HG03457 (cell line): ENCODE results near the gene PITPNM3.

Experiments
- ATAC-seq: cut with Tn5 transposase; IDR thresholded peaks from one replicate; pipeline ENCODE4 v1.9.1; 2021; ENCODE audit warnings: moderate number of reproducible peaks; ENCODE audit not compliant: unreplicated experiment

Gene PITPNM3

DNA sequence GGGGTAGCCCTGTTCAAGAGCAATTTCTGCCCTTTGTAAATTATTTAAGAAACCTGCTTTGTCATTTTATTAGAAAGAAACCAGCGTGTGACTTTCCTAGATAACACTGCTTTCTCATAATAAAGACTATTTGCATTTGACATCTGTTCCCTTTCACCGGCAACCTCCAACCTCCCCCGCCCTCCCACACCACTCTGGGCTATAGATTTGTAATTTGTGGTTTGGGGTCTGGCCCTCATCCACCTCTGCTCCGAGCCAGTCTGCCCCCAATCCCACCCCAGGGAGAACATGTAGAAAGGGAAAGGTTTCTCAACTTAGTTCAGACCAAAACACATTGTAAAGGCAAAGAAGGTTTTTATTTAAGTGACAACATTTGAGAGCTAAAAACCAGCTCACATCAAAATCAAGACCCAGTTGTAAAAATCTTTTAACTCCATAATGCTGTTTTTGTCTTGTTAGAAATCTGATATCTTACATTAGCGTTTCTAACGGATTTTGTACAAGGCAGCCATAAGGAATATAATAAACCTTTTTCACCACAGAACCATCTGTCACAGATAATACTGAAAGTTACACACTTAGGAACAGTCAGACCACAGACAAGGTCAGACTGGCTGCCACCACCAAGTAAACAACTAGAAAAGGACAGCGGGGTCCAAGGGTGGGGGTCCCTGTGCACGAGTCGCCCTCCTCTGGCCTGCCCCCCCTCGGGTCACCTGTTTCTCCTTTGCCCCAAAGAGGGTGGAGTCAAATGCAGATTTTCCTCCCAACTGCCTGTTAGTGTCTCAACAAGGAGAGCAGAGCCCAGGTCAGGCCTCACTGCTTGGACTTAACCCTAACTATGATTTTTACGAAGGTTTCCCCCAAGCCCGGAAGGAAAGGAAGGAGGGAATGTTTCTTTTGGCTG lies 105.2 kb downstream of the PITPNM3 start:
- no peak for ATAC-seq

DNA sequence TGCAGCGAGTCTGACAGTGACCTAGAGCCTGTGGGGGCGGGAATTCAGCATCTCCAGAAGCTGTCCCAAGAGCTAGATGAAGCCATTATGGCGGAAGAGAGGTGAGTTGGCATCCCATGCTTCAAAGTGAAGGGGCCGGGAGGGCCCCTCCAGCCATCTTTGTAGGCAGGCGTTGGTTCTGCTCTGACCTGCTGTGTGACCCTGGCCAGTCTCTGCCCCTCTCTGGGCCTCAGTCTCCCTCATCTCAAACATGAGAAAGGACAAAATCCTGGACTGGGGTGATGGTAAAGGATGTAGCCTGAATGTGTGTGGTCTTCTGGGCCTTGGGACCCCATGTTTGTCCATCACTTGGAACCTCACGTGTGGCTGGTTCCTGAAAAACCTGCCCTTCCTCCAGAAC lies 107.0 kb downstream of the PITPNM3 start:
- ATAC-seq: no peak

DNA sequence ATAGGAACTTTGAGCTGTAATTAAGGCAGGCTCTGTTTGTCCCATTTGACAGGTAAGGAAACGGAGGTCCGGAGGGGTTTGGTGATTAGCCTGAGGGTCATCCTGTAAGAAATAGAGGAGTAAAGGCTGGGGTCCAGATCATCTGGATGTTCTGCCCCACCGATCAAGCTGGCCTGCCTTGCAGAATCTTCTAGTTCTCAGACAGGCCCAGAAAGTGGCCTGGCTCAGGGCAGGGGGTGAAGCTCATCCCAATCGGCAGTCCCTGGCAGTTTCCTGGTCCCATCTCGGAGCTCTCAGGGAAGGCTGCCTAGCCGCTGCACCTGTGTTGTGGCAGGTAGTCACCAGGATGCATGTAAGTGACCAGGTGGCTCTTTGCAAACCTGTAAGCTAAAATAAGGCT lies 107.9 kb downstream of the PITPNM3 start:
- no peak for ATAC-seq

DNA sequence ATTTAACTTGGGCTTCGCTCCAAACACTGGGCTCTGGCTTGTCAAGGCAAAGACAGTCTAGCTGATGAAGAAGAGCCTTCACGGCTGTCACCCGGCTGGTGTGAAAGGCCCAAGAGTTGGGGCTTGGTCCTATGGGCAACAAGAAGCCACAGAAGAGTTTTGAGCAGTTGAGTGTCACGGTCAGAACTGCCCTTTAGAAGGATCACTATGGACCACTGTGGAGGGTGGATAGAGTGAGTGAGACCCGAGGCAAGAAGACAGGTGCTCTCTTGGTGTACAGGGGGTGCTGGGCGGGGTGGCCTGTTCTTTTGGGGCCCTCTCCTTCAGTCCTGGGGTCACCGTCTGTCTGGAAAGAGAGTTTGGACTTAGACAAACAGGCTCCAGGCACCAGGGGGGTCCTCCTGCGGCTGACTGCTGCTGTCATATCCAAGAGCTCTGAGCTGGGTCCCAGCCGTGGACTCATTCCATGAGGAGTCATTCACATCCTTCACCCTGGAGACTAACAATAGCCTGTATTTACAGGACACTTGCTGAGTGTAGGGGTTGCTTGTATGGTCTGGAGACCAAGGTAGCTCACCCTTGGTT lies 109.7 kb downstream of the PITPNM3 start:
- ATAC-seq: no peak

DNA sequence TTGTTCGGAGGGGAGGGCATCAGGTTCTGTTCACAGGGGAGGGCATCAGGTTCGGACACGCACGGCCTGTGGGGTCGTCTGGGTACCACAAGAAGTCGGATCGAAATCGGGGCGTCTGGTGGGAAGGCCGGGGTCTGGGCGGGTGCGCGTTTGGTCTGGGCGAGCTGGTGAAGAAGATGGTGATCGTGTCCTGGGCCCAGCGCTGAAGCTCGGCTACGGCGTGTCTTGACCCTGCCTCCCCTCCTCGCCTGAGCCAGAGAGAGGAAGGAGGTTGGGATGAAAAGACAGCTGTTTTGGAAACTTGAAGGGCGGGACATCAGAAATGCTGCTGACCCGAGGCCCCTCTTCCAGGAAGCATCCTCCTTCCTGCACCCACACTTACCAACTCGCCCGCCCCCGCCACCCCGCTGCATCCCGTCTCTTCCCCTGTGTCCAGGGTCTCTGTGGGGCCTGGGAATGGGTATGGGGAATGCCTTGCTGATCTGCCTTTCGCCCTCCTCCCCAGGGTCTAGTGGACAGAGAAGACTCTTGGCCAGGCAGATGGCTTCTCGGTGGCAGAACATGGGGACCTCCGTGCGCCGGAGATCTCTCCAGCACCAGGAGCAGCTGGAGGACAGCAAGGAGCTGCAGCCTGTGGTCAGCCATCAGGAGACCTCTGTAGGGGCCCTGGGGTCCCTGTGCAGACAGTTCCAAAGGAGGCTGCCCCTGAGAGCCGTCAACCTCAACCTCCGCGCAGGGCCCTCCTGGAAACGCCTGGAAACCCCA lies 111.6 kb downstream of the PITPNM3 start:
- ATAC-seq: no peak

DNA sequence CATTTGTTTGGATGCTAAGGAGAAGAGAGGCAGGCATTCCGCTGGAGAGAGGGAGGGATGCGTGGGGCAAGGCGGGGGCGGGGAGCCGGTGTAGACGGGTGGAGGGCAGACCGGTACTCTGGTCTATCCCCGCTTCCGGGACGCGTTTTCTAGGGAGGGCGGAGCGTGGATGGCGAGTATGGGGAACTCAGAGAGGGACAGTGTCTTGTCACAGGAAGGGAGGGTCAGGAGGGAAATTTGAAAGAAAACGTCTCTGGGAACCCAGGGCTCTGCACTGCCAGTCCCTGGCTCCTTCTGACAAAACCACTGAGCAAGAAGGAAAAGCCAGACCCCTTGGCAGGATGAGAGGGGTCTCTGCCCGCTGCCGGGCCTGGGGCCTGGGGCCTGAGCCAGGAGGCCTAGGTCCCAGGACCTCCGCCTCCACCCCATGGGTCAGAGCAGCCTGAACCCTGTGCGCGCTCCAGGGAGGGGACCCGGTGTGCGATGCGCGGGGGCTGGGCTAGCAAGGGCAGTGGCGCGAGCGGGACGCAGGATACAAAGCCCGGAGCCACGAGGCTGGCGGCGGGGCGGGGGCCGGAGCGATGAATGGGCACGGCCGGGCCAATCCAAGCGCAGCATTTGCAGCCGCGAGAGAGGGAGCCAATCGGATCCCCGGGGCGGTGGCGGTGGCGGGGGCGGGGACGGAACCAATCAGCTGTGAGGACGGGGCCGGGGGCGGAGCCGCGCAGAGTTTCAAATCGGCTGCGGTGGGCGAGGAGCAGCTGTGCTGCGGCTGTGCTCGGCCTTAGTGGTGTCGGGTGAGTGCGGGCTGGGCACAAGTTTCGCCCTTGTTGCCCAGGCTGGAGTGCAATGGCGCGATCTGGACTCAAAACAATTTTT lies 112.4 kb downstream of the PITPNM3 start, which contains the start of gene PIMREG:
Gene PIMREG, plus strand, starts transcription at position 764 of the 879 bp plus-strand sequence. CDS start 656 bp downstream, outside the sequence.
- peak; percentile 62 for ATAC-seq

DNA sequence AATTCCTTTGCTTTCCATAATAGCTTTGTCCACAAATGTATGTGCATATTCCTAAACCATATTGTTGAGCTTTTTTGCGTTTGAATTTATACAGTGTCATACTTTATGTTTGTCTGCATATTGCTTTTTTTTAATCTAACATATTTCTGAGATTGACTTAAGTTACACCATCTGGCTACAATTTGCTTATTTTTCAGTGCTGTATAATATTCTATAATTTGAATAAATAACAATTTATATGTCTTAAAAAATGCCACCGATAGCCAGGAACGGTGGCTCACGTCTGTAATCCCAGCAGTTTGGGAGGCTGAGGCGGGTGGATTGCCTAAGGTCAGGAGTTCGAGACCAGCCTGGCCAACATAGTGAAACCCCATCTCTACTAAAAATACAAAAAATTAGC lies 113.6 kb downstream of the PITPNM3 start:
- ATAC-seq: no peak

DNA sequence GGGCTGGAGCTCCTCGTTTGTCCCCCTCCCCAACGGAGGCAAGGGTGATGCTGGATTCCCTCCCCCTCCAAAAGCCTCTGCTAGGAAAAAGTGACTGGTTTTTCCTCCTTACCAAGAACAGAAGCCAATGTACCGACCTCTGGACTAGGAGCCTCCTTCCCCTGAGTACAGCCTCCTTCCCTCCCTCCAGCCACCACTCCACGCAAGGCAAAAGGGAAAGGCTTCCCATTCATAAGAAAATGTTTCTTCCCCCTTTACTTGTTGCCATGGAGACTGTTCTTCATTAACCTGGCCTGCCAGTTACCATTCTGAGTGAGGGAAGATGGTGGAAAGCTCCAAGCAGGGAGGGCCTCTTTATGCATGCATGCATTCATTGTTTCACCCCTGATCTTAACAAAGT lies 116.4 kb downstream of the PITPNM3 start:
- ATAC-seq: no peak

DNA sequence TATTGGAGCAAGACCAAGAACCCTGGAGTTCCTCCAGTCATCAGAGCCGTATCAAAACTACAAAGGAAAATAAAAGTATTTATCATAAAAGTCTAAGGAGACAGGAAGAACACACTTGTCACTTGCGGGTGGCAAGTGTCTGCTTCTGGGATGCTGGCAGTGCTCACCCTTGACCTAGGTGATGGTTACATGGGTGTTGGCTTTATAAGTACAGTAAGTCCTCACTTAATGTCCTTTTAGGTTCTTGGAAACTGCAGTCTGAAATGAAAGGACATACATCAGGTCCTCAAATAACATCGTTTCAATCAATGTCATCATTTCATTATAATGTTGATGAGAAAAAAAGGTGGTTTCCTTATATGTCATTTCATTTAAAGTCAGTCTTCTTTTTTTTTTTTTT lies 118.4 kb downstream of the PITPNM3 start:
- ATAC-seq: no peak

DNA sequence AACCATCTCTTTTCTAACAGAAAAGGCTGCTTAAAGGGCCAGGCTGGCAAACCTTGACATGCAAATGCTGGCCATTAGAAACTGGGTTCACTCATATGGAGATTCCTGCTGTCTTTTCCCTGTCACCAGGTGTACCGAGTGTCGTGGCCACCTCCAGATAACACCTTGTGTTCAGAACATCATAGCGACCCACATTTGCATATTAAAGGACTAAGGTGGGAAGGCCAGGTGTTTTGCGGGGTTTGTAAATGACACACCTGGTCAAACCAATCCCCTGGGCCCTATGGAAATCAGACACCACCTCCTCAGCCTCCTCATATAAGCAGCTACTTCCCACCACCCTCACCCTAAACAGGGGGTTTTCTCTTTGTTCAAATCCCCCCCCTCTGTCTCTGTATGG lies 118.9 kb downstream of the PITPNM3 start:
- ATAC-seq: no peak

DNA sequence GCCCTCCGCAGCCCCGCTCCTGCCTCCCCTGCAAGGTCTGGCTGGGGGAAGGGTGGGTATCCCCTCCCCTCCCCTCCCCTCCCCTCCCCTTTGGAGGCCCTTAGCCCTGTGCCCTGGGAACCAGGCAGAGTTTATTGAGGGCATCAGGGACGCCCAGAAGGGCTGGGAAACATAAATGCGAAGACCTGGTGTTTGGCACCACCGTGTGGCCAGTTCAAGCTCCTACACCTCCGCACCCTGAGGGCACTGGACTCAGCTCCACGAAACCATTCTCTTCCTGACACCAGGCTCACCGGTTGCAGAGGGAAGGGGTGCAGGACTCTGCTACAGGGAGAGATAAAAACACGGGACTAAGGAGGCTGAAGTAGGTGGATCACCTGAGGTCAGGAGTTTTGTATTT lies 120.4 kb downstream of the PITPNM3 start:
- no peak for ATAC-seq

DNA sequence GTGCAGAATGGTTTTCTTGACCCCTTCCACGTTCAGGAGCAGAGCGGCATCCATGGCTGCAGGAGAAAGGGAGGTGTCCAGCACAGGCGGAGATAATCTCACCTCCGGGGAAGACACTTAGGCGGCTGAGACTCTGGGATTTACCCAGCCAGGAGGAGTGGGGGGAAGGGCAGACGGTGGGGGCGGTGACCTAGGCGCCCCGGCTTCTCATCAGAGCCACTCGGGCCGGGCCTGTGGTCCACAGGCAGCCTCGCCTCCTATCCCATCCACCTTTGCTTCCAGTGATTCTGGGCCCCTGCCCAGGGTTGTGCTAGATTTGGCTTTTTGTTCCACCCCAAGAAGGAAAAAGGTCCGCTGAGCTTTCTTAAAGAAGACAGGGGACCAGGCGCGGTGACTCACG lies 121.3 kb downstream of the PITPNM3 start, which contains the start of gene AIPL1:
Gene AIPL1, minus strand, starts transcription at position 71 of the 400 bp plus-strand sequence. Its CDS starts 17 bp downstream, at position 54.
- ATAC-seq: no peak

DNA sequence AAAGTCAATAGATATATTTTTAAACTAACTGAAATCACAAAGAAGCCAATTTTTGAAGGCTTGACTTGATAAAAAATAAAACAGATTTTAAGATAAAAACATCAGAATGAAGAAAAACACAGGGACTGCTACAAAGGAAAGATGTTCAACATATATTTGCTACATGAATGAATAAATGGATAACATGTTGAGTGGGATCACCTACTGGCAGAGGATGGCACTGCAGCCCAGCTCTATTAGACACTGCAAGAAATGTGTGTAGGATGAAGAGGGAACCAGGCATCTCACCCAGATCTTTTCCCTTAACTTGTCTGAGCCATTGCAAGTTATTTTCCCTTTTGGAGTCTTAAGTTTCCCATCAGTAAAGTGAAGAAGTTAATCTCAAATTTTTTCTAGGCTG lies 125.6 kb downstream of the PITPNM3 start:
- ATAC-seq: no peak

DNA sequence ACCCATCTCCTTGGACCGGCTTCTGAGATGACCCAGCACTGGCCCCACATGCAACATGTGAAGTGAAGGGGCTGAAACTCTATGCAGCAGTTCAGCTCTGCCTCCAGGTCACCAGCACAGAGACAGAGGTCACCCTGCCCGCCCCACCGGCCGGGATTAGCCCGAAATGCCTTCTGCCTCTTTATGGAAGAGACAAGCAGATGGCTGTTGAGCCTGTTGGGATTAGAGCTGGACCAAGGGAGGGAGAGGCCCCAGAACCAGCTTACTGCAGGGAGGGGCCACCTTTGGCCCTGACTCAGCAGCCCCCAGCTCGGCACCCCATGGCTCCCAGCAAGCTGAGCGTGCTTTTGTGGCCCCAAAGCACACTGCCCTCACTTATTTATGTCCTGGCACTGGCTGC lies 127.1 kb downstream of the PITPNM3 start:
- no peak for ATAC-seq

DNA sequence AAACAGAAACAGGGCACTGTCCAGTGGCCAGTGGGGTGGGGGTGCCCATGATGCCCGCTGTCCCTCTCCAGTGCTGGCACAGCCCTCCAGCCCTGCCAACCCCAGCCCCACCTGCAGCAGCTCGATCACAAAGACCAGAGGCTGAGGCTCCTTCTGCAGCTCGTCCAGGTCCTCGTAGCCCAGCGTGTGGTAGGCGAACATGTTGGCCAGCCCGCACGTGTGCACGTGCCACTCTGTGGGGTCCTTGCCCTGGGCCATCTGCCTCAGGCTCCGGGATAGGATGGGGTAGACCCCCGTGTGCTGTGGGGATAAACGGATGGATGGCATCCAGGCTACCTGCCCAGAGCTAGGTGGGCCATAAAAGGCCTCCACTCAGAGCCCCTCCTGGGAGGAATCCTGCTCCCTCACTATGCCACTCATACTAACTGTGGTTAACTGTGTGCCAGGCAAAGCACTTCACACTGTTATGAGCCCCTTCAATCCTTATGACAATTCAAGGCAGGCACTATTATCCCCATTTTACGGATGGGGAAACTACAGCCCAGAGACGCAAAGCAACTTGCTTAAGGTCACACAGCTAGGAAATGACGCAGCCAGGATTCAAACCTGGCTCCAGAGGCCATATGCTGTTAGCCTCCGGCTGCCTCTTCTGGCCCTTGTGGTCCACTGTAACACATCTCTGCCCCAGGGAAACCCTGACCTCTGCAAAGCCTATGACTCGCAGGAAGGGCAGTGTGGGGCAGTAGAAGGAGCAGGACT lies 128.0 kb downstream of the PITPNM3 start:
- ATAC-seq: no peak

DNA sequence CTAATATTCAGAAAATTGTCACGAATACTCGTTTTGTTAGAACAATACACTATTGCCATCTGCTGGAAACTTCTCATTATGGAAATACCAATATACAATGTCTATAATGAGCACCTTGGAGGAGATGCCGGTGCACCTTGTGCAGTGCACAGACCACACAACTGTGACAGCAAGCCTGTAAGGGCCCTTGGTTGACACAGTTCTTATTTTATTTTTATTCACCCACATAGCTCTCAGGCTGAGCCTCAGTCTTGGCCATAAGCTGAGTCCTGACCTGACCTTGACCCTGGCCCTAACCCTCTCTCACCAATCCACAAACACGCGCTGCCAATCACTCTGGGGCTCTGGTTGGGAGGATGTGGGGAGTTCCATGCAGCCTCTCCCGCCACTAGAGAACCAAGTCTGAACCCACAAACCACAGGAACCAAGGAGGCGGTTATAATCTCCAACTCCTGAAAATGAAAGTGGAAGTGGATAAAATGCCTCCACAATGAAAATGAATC lies 129.0 kb downstream of the PITPNM3 start:
- ATAC-seq: no peak

DNA sequence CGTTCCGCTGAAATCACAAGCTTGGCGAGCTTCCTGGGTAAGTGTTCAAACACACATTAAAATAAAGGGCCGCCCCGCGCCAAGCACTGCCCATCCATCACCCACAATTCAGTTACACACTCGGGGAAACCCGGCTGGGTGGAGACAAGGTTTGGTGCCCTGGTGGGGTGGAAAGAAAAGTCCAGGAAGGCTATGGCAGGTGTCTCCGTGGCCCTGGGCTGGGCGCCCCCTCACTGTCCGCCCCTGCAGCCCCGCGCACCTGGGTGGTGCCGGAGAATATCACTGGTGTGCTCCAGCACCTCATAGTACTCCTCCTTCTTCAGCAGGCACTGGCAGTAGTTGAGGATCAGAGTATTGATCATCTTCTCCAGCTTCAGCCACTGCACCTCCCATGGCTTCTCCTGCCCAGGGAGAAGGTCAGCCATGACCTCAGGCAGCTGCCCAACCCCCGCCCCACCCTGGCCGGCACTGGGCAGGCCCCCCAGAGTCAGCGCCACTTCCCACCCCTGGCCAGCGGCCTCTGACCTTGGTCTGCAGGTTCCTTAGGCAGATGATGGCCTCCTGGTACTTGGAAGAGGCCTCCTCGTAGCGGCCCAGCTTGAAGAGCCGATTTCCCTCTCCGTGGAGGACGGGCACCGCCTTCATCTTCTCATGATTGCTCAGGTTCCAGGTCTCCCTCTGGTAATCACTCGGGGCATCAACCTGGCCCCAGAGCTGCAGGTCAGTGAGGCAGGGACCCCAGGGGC lies 129.8 kb downstream of the PITPNM3 start:
- no peak for ATAC-seq

DNA sequence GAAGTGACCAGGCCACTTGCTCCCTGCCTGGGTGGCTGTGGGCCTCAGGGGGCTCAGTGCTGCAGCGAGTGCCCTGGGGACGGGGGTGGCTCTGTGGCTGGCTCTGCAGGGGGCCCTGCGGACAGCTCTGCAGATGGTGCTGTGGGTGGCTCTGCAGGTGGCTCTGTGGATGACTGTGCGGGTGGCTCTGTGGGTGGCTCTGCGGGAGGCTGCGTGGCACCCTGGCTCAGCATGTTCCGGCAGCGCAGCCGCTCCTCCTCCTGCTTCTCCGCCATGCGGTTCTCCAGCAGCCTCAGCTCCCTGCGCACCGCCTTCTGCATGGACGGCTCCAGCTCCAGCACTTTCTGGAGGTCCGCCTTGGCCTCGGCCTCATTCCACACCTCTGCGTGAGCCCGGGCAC lies 130.9 kb downstream of the PITPNM3 start:
- no peak for ATAC-seq

DNA sequence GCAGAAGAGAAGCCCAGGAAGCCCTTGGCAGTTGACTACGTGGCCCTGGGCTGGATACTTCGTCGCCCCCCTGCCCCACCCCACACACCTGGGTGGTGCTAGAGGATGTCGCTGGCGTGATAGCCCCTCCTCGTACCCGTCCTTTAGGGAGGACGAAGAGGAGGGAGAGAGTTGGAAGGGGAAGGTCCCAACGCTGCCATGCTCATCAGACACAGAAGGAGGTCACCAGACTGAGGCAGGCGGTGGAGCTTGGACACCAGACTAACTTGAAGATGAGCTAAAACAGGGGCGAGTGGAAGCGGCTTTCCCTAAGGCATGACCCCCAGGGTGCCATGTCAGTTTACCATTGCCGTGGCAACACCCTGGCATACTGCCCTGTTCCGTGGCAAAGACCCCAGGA lies 132.4 kb downstream of the PITPNM3 start:
- no peak for ATAC-seq
